IPS DF 4.7 (cell line): ENCODE results near the gene SLFN11.
"Not testable (repeated sequence)": the region's sequence is repeated elsewhere in the genome, so short reads cannot be mapped to it uniquely, and the experiment has no call there.

ENCODE experiments used
- DNase-seq: peaks from one replicate; pipeline ENCODE4 v3.0.0-alpha.2; 2013; ENCODE audit warnings: low spot score; ENCODE audit errors: extremely low read depth

The SLFN11 gene

DNA sequence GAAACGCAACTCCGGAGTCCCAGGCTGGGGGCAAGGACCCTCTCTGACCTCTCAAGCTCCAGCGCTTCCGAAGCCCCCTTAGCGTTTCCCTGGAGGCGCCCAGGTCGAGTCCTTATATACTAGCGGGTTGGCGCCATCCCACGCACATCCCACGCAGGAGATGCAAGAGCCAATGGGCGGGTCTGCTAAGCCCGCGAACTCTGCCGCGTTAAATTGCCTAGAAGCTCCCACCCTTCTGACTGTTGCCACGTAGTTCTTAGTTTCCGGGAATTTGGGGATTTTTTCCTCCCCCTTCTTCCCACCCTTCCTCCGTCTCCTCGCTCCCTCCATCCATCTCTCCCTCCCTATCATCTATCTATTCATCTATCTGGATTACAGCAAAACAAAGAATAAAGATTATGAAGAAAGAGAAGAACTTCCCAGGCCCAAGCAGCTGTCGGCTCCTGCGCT is at the start of gene SLFN11:
Gene SLFN11 (minus strand): TSS at position 88 of the 450 bp plus-strand sequence. CDS start 9,814 bp downstream, outside the sequence.
- DNase-seq, result no peak

DNA sequence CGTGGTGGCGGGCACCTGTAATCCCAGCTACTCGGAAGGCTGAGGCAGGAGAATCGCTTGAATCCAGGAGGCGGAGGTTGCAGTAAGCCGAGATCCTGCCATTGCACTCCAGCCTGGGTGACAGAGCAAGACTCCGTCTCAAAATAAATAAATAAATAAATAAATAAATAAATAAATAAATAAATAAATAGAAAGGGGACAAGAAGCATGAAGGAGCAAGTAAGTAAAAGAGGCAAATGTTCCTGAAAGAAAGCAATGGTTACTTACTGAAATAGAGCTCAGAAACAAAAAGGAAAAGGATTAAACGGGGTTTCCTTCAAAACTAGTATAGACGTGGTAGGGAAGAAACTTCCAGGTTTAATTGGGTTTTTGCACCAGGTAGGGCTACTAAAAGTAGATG is 47.6 kb upstream of the SLFN11 start:
- not testable (repeated sequence) for DNase-seq

DNA sequence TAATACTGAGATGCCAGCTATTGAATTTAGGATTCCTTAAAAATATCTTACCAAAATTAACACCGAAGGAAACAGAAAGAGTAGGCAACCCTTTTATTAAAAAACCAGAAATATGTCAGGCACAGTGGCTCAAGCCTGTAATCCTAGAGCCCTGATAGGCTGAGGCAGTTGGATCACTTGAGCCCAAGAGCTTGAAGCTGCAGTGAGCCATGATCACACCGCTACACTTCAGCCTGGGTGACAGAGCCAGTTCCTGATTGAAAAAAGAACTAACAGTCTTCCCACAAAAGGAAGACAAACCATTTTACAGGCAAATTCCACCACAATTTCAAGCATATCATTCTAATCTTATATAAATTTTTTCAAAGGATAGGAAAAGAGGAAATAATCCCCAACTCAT is 43.2 kb upstream of the SLFN11 start:
- DNase-seq, result no peak

GRCh38 chr17:35414707-35415106 is 41.3 kb upstream of the SLFN11 start:
- not testable (repeated sequence) for DNase-seq

DNA sequence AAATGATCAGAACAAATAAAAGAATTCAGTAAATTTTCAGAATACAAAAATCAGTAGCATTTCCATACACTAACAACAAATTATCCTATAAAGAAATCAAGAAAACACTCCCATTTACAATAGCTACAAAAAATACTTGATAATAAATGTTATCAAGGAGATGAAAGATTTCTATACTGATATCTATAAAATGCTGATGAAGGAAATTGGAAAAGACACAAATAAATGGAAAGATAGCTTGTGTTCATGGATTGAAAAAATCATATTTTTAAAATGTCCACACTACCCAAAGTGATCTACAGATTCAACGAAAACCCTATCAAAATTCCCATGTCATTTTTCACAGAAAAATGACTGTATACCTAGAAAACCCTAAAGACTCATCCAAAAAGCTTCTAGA is 40.8 kb upstream of the SLFN11 start:
- DNase-seq, result no peak

- DNase-seq, result no peak
Measured at GRCh38 chr17:35407531-35407930, 34.1 kb upstream of the SLFN11 start.

DNA sequence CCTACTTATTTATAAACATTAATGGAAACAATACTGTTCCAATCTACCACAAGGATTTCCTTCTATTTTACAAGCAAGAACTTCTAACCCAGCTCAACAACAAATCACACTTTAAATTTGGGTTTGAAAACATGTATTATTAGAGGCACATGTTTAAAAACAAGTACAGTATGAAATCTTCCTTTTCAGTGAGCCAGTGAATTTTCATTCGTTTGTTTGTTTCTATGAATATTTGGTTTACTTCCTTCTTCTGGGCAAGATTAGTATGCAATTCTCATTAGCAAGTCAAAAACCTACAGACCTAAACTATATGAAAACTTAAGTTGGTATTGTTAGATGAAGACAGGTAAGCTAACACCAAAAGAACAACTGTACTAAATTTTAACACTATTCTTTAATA is 33.1 kb upstream of the SLFN11 start:
- DNase-seq, result no peak

DNA sequence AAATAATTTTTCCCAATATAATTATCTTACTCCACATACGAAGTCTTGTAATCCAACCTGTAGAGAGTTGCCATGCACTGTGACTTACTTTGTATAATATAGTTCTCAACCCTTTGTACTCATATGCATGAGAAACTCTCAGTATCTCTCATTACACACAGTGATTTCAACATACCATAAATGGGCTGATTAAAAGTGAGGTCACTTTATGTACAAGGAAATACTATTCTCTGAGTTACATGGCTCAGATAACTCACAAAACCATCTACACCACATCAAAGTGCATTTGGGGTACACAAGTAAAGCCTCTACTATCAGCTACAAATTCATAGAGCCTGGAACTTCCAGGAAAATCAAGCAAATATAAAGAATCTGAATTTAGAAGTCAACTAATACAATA is 30.9 kb upstream of the SLFN11 start:
- DNase-seq, result no peak

- not testable (repeated sequence) for DNase-seq
Measured at GRCh38 chr17:35393783-35394182, 20.4 kb upstream of the SLFN11 start.

- DNase-seq, result no peak
Measured at GRCh38 chr17:35390663-35391062, 17.2 kb upstream of the SLFN11 start.

- no peak for DNase-seq
Measured at GRCh38 chr17:35390156-35390555, 16.7 kb upstream of the SLFN11 start.

DNA sequence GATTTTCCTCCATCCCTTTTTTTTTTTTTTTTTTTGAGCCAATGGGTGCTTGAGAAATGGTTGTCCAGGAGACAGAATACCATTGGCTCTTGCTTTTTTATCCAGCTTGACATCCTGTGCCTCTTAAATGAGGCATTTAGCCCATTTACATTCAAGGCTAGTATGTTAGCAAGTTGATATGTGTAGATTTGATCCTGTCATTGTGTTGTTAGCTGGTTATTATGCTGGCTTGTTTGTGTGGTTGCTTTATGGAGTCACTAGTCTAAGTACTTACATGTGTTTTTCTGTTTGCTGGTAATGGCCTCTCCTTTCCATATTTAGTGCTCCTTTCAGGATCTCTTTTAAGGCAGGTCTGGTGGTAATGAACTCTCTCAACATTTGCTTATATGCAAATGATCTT is 14.1 kb upstream of the SLFN11 start:
- DNase-seq, result no peak

GRCh38 chr17:35377706-35378105 is 4.3 kb upstream of the SLFN11 start:
- no peak for DNase-seq

DNA sequence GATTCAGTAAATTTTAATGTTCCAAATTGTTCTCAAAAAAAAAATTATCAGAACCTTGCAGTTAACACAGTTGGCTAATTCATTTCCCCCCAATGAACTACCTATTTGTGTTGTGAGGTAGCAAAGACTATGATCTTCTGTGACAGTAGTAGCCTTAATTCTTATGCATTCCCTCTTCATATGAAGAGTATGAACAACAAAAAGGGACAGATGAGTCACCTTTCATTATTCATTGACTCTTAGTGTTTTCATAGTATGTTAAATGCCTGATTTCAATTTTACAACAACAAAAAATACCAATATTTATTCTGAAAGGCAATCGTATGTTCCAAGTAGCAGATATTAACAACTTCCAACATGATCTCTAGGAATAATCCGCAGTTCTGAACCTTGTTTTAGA is 3.6 kb upstream of the SLFN11 start:
- no peak for DNase-seq

- DNase-seq, result no peak
Measured at GRCh38 chr17:35376245-35376644, 2.8 kb upstream of the SLFN11 start.

DNA sequence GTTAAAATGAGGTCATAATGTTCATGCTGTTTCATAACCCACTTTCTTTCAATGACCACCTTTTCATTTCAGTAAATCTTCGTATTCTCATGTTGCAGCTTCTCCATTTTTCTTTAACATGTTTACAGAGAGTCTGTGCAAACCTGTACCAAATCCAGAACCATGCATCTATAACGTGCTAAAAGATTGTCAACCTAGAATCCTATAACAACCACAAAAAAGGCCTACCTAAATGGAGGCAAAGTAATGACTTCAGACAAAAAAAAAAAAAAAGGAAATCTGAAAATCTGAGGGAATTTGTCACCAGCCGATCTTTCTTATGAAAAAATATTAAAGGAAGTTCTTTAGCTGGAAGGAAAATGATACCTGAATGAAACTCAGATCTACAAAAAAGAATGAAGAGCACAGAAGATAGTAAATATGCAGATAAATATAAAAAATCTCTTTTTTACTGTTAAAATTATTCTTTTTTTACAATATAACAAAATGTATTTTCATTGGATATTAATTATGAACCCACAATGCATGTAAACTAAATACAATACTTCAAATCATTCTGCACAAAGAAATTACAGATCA is 1.4 kb upstream of the SLFN11 start:
- DNase-seq, result no peak

DNA sequence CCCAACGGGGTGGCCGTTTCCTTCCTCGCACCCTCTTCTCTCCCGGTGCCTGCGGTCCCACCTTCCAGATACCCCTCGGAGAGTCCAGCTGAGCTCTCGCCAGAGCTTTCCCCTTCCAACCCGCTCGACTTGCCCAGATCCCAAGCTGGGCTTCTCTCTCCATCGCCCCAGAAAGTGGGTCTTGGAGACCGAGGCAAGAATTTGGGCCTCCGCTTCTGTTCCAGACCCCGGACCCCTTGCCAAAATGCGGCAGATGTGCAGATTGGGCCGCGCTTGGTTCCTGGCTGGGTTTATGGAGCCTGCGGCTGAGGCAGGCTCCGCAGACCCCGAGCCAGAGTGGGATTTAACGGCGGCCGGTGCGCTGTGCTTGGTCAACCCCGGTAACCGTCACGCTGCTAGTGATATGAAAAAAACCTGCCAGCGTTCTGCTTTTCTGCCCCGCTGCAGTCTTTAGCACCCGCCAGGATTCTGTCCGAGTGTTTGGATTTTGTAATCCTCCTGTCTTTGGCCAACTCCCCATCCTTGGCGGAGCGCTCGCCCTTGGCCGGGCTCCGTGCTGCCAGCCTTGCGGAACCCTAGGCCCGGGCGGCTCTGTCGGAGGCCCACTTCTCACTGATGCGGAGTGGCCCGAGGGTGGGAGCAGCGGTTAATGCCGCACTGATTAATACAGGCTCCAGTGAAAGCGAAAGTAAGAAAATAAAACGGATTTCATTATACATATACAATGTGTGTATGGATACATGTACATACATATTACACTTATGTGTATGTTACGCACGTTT is 754 bp upstream of the SLFN11 start:
- no peak for DNase-seq

DNA sequence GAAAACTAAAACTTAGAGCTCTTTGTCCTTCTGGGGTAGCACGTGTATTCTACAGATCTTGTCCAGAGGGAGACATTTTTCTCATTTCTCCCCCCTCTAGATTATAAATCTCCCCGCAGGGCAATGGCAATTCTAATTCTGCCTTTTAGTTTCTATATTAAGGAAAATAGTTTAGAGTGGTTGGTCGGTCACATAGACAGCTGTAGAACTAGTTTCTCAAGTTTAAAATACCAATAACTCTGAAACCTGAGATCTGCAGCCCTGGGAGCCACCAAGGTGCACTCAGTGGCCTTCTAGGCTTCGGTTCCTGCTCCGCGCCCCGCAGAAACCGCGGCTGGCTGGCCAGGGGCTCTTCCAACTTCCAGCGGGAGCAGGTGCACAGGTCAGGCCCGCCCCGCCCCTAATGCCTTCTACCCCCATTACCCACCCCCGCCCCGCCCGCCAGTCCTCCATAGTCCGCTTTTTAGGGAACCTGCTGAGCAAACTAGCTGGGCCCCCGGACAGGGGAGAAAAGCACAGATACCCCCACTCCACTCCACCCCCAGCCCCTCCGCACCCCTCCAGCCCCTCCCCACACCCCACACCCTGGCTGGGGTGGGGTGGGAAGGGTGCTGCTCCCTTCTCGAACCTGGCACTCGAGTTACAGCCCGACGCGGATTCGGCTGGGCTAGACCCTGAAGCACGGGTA is 431 bp downstream of the SLFN11 start:
- no peak for DNase-seq

DNA sequence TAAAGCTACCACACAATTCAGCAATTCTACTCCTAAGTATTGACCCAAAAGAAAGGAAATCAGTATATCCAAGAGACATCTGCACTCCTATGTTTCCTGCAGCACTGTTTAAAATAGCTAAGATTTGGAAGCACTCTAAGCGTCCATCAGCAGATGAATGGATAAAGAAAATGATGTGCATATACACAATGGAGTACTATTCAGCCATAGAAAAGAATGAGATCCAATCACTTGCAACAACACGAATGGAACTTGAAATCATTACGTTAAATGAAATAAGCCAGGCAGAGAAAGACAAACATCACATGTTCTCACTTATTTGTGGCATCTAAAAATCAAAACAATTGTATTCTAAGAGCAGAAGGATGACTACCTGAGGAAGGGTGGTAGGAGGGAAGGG is 1.5 kb downstream of the SLFN11 start:
- DNase-seq, result no peak

GRCh38 chr17:35368081-35368830 is 5.2 kb downstream of the SLFN11 start:
- DNase-seq, result no peak

DNA sequence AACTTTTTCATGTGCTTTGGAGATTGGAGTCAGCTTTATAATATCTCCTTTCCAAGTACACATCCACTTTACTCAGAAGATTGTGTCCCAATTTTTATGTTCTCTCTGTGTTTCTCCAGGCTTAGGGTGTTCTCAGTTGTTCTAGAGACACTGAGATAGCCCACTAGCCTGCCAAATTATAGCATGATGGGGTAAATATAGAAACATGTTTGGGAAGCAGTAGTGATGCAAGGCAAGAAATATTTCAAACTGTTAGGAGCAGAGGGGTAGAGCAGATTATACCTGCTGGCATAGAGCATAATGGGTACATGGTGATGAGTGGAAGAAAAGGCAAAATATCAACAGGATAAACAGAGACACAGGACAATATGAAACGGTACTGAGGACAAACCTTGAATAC is 12.4 kb downstream of the SLFN11 start:
- DNase-seq, result no peak

- no peak for DNase-seq
Measured at GRCh38 chr17:35359398-35359797, 14.0 kb downstream of the SLFN11 start.
